IMR-90 (cell line): ENCODE results near the gene NT5C1A.

ENCODE experiments used
- CTCF ChIP-seq: conservative IDR thresholded peaks from 2 replicates; pipeline ENCODE4 v1.5.1; 2012; ENCODE audit warnings: mild to moderate bottlenecking, low read depth, low read length, improper control_type of control experiment
- MXI1 ChIP-seq: IDR thresholded peaks from 2 replicates; pipeline ENCODE4 v1.6.1; 2012; ENCODE audit warnings: low read depth, mild to moderate bottlenecking, low read length, moderate library complexity, borderline replicate concordance
- NFE2L2 ChIP-seq: fragments of 150-350 bp; IDR thresholded peaks from 2 replicates; pipeline ENCODE4 v1.6.1; 2016; ENCODE audit warnings: low read depth, mild to moderate bottlenecking, low read length
- POLR2A ChIP-seq: IDR thresholded peaks from 2 replicates; pipeline ENCODE4 v1.6.1; 2012; ENCODE audit warnings: mild to moderate bottlenecking, low read depth, low read length
- RAD21 ChIP-seq: IDR thresholded peaks from 2 replicates; pipeline ENCODE4 v1.6.1; 2012; ENCODE audit warnings: low read length, improper control_type of control experiment

GRCh38 chr1:39622427-39622826 is 49.5 kb downstream of the NT5C1A start:
- TF ChIP-seq CTCF, result no peak
- TF ChIP-seq MXI1, result no peak
- TF ChIP-seq NFE2L2, result no peak
- no peak for TF ChIP-seq POLR2A
- no peak for TF ChIP-seq RAD21
